AG09309 (cell line): ENCODE measurements around the gene PSMD7.

Experiments
- DNase-seq: peaks from one replicate; pipeline ENCODE4 v3.0.0-alpha.2; 2010; ENCODE audit warnings: low read depth
- H3K4me3 ChIP-seq: 2 replicates; pipeline ENCODE4 v1.5.1; 2011; ENCODE audit warnings: mild to moderate bottlenecking, low read depth, low read length, moderate library complexity; ENCODE audit not compliant: control insufficient read depth
- TF ChIP-seq, protein P1 (sequence below): IDR thresholded peaks from 2 replicates; pipeline ENCODE4 v1.5.1; 2011; ENCODE audit warnings: mild to moderate bottlenecking, low read depth, low read length, inconsistent platforms; ENCODE audit not compliant: insufficient read depth, control insufficient read depth; ENCODE audit errors: missing control alignments

The PSMD7 gene

DNA sequence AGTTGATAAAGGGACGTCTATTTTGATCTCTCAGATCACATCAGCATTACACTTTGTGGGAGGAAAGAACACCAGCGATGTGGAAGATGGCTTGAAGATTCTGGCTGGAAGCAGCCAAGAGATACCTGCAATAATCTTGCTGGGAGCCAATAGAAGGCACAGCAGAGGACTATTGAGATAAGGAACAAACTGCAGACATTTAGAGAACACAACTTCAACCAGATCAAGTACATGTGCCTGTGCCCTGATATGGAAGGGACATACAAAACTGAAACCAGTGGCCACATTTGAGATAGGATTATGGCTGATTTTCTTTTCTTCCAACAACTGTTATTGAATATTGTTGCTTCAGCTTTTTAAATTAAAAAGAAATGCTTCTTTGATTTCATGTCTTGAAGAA lies 18.6 kb upstream of the PSMD7 start:
- TF ChIP-seq, protein P1, sequence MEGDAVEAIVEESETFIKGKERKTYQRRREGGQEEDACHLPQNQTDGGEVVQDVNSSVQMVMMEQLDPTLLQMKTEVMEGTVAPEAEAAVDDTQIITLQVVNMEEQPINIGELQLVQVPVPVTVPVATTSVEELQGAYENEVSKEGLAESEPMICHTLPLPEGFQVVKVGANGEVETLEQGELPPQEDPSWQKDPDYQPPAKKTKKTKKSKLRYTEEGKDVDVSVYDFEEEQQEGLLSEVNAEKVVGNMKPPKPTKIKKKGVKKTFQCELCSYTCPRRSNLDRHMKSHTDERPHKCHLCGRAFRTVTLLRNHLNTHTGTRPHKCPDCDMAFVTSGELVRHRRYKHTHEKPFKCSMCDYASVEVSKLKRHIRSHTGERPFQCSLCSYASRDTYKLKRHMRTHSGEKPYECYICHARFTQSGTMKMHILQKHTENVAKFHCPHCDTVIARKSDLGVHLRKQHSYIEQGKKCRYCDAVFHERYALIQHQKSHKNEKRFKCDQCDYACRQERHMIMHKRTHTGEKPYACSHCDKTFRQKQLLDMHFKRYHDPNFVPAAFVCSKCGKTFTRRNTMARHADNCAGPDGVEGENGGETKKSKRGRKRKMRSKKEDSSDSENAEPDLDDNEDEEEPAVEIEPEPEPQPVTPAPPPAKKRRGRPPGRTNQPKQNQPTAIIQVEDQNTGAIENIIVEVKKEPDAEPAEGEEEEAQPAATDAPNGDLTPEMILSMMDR: no peak
- DNase-seq: no peak
- H3K4me3 ChIP-seq: no peak overlapping the region

DNA sequence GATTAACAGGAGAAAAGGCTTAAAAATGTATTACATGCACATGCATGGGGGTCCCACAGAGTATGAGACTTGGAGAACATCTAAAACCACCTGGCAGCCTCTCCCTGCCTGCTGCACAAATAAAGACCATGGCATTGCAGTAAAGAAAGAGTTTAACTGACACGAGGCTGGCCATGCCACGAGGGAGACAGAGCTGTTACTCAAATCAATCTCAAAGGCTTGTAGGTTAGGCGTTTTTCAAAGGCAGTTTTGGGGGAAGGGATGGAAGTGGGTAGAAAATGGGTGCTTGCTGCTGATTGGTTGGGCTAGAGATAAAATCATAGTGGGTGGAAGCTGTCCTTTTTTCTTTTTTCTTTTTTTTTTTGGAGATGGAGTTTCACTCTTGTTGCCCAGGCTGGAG lies 17.3 kb upstream of the PSMD7 start:
- no peak for DNase-seq
- H3K4me3 ChIP-seq: no peak overlapping the region
- TF ChIP-seq, protein P1: no peak

DNA sequence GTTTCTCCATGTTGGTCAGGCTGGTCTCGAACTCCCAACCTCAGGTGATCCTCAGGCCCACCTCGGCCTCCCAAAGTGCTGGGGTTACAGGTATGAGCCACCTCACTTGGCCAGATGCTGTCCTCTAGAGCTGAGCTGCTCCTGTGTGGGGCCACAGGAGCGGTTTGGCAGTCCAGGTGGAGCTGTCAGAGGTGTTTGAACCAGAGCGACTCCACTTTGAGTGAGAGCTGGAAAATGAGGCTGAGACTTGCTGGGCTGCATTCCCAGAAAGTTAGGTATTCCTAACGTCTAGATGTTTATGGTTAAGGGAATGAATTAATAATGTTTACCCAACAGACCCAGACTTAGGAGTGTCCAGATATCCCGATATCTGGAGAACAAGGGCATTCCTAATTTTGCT lies 16.8 kb upstream of the PSMD7 start:
- no peak for DNase-seq
- H3K4me3 ChIP-seq: no peak overlapping the region
- TF ChIP-seq, protein P1: no peak

DNA sequence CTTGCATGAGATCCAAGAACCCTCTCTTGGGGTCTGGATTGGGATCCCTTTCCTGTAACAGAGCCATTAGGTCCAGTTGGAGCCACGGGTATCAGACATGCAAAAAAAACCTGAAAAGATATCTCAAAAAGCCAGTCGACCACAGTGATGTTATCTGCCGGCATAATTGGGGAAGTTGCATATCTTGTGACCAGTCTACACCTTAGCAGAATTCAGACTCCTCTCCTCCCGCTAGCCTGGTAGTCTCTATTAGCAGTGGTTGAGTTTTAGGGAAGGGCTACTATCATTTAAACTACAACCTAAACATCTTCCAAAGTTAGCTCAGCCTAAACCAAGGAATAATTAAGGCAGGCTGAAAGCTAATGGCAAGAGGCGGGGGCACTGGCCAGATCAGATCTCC lies 16.2 kb upstream of the PSMD7 start:
- no peak for DNase-seq
- no peak overlapping the region for H3K4me3 ChIP-seq
- TF ChIP-seq, protein P1: no peak

DNA sequence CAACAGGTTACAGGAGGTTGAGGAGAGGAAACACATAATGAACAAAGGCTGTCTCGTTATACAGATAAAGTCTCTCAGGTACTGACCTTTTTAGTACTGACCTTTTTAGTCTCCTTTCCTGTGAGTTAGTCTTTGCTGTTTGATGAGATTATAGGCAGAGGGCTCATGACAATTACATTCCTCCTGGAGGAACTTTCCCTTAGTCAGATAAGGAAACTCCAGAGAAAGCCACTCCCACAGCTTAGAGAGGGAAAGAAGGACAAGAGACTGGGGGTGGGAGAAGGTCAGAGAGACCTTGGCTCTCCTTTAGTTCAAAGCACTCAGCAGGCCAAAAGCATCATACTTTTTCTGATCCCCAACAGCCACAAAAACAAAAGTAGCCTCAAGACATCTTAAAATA lies 15.3 kb upstream of the PSMD7 start:
- TF ChIP-seq, protein P1: no peak
- no peak for DNase-seq
- no peak overlapping the region for H3K4me3 ChIP-seq

DNA sequence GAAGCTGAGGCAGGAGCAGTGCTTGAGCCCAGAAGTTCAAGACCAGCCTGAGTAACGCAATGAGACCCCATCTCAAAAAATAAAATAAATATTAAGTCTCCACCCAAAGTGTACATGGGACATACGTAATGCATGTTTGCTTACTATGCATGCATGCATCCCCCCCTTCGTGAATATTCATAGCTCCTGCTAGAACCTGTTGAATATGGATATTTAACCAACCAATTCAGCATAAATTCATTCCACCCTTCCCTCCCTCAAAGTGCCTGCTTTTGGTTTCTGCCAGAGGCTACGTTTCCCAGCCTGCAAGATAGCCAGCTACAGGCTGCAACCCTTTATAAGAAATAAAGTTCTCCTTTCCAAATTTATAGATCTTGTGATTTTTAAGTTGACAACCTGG lies 12.9 kb upstream of the PSMD7 start:
- H3K4me3 ChIP-seq: no peak overlapping the region
- DNase-seq: no peak
- TF ChIP-seq, protein P1: no peak

DNA sequence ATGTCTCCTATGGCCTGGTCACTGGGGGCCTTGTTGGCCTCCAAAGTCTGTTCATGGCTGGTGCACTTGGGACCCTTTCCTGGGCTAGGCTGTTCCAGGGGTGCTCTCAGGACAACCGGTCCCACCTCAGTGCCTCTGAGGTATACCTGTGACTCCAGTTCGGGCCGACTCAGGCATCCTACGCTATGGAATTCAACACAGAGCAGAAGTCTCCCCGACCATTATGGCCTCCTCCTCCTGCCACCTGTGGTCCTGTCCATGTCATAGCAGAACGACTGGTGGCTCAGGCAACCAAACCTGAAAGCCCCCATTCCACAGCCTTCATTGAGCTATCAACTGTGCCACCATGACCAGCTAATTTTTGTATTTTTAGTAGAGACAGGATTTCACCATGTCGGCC lies 8.5 kb upstream of the PSMD7 start:
- H3K4me3 ChIP-seq: no peak overlapping the region
- DNase-seq: no peak
- TF ChIP-seq, protein P1: no peak
